ENCODE results near the gene CATSPERZ. TPM values are rescaled to one million over a fixed set of nuclear protein-coding genes. Genes with fewer than 3 reads are reported as not detected.

CATSPERZ gene
- total and polyA plus RNA-seq, 2 experiments from 2014 or later: not detected

- Histone ChIP-seq H2AFZ (no peak overlapping the region), H3K79me2 (ENCODE audit: insufficient read depth) (no peaks in the 10 kb centered on the region), H3K36me3 (ENCODE audit: low read depth) (no peaks in the 10 kb centered on the region), H3K9me2 (ENCODE audit: insufficient read depth) (no peaks in the 10 kb centered on the region), H3K27ac (no peak overlapping the region), H3K4me3 (no peak overlapping the region), H3K4me2 (ENCODE audit: unreplicated experiment) (no peak overlapping the region), H3K27me3 (replicated peaks; ENCODE audit: insufficient read depth) (no peaks in the 10 kb centered on the region), H3K9ac (no peak overlapping the region), H3K4me1 (ENCODE audit: insufficient read depth) (no peaks in the 10 kb centered on the region), H3K9me3 (ENCODE audit: low read depth) (no peaks in the 10 kb centered on the region), H4K20me1 (ENCODE audit: insufficient read depth) (no peaks in the 10 kb centered on the region), H3F3A (ENCODE audit: insufficient read depth) (no peaks in the 10 kb centered on the region)
- no peak for DNase-seq
- in situ Hi-C loops (cut with MboI): no loop called here
- no peak for TF ChIP-seq EZH2phosphoT487 (IDR thresholded peaks at IDR 0.05; ENCODE audit: insufficient read depth, low read depth)
- TF ChIP-seq EZH2 (IDR thresholded peaks at IDR 0.05; ENCODE audit: insufficient read depth, poor library complexity, severe bottlenecking): no peak
- WGBS, 2 experiments (ENCODE audit: low coverage in 1 of 2, low lambda C conversion rate in 2 of 2, missing lambda C conversion rate in 2 of 2): 83 to 88% methylated on average over 19 to 21 of the region's 21 CpGs
Observed at GRCh38 chr11:64341429-64341828, 41.3 kb downstream of the CATSPERZ start.

GRCh38 chr11:64341851-64342791 lies 42.0 kb downstream of the CATSPERZ start:
- peak overlapping the region; percentile 67 for H3K4me2 ChIP-seq (ENCODE audit: unreplicated experiment)
- no peaks in the 10 kb centered on the region for H3K9me2 ChIP-seq (ENCODE audit: insufficient read depth)
- H3K9me3 ChIP-seq (ENCODE audit: low read depth): no peaks in the 10 kb centered on the region
- H3K79me2 ChIP-seq (ENCODE audit: insufficient read depth): no peaks in the 10 kb centered on the region
- no peaks in the 10 kb centered on the region for H3F3A ChIP-seq (ENCODE audit: insufficient read depth)
- peak overlapping the region; percentile 84 for H3K9ac ChIP-seq
- peak overlapping the region; percentile 64 for H3K4me3 ChIP-seq
- peak overlapping the region; percentile 25; the same call in 1 of the 2 replicates for H3K27ac ChIP-seq
- no peaks in the 10 kb centered on the region for H3K4me1 ChIP-seq (ENCODE audit: insufficient read depth)
- no peaks in the 10 kb centered on the region for H3K27me3 ChIP-seq (replicated peaks; ENCODE audit: insufficient read depth)
- no peak for TF ChIP-seq EZH2 (IDR thresholded peaks at IDR 0.05; ENCODE audit: insufficient read depth, poor library complexity, severe bottlenecking)
- TF ChIP-seq EZH2phosphoT487 (IDR thresholded peaks at IDR 0.05; ENCODE audit: insufficient read depth, low read depth): no peak
- peak overlapping the region; percentile 87 for H2AFZ ChIP-seq
- 19 to 32% methylated on average over 30 to 55 of the region's 55 CpGs for WGBS, 2 experiments (ENCODE audit: low coverage in 1 of 2, low lambda C conversion rate in 2 of 2, missing lambda C conversion rate in 2 of 2)
- no peaks in the 10 kb centered on the region for H4K20me1 ChIP-seq (ENCODE audit: insufficient read depth)
- DNase-seq: peak; percentile 96
- in situ Hi-C loops (cut with MboI): no loop called here
- H3K36me3 ChIP-seq (ENCODE audit: low read depth): no peaks in the 10 kb centered on the region

- Histone ChIP-seq H3K9ac (no peak overlapping the region), H2AFZ (peak overlapping the region; percentile 87), H3K4me2 (ENCODE audit: unreplicated experiment) (no peak overlapping the region), H4K20me1 (ENCODE audit: insufficient read depth) (no peaks in the 10 kb centered on the region), H3K9me3 (ENCODE audit: low read depth) (no peaks in the 10 kb centered on the region), H3K27me3 (replicated peaks; ENCODE audit: insufficient read depth) (no peaks in the 10 kb centered on the region), H3K36me3 (ENCODE audit: low read depth) (no peaks in the 10 kb centered on the region), H3K4me3 (peak overlapping the region; percentile 64; the same call in 1 of the 2 replicates), H3K27ac (no peak overlapping the region), H3K79me2 (ENCODE audit: insufficient read depth) (no peaks in the 10 kb centered on the region), H3F3A (ENCODE audit: insufficient read depth) (no peaks in the 10 kb centered on the region), H3K9me2 (ENCODE audit: insufficient read depth) (no peaks in the 10 kb centered on the region), H3K4me1 (ENCODE audit: insufficient read depth) (no peaks in the 10 kb centered on the region)
- 63 to 90% methylated on average over 14 to 29 of the region's 29 CpGs for WGBS, 2 experiments (ENCODE audit: low coverage in 1 of 2, low lambda C conversion rate in 2 of 2, missing lambda C conversion rate in 2 of 2)
- DNase-seq: no peak
- in situ Hi-C loops (cut with MboI): no loop called here
- TF ChIP-seq EZH2phosphoT487 (IDR thresholded peaks at IDR 0.05; ENCODE audit: insufficient read depth, low read depth): no peak
- no peak for TF ChIP-seq EZH2 (IDR thresholded peaks at IDR 0.05; ENCODE audit: insufficient read depth, poor library complexity, severe bottlenecking)
Observed at GRCh38 chr11:64342869-64343745, 42.9 kb downstream of the CATSPERZ start.
